IMR-90 (cell line): ENCODE data around the gene STEAP3. TPM values are rescaled to one million over a fixed set of nuclear protein-coding genes. Genes with fewer than 3 reads are reported as not detected.

Source experiments
- ATAC-seq: fragments of 200-7000 bp; cut with Tn5 transposase; 2 replicates; pipeline ENCODE4 v1.9.1; 2020; ENCODE audit warnings: low read depth, mild to moderate bottlenecking, moderate library complexity
- BruUV-seq: library from RNA; stranded (reverse); fragments of 400-500 nt; replicated peaks from 2 replicates; lab custom pipeline; 2021; lab: Mats Ljungman, UMichigan
- CTCF ChIA-PET: fragments of 300-600 bp; formaldehyde crosslinking; extraction: SDS; loops from one replicate; lab custom pipeline; 2021; ENCODE audit warnings: antibody characterized with exemption; lab: Yijun Ruan, JAX
- POLR2A ChIA-PET: fragments of 300-600 bp; sonication (Branson Sonifier 250); formaldehyde crosslinking; loops from one replicate; lab custom pipeline; 2022; ENCODE audit warnings: antibody characterized with exemption; ENCODE audit not compliant: unreplicated experiment; lab: Charles Lee
- DNase-seq: peaks from one replicate; pipeline ENCODE4 v3.0.0; 2013
- H2AFZ ChIP-seq: replicated peaks from 2 replicates; pipeline ENCODE3; 2013; ENCODE audit warnings: low read length, mild to moderate bottlenecking; ENCODE audit not compliant: poor library complexity
- H2AK5ac ChIP-seq: 2 replicates; pipeline ENCODE4 v1.6.1; 2013; ENCODE audit warnings: low read depth, low read length, inconsistent platforms
- H2AK9ac ChIP-seq: replicated peaks from 2 replicates; pipeline ENCODE3; 2013; ENCODE audit warnings: mild to moderate bottlenecking, low read depth, low read length, moderate library complexity; ENCODE audit not compliant: poor library complexity
- H2BK120ac ChIP-seq: 2 replicates; pipeline ENCODE4 v1.6.1; 2013; ENCODE audit warnings: low read depth, low read length, inconsistent platforms
- H2BK15ac ChIP-seq: 3 replicates; pipeline ENCODE4 v1.6.1; 2013; ENCODE audit warnings: low read depth, low read length, inconsistent platforms
- H2BK20ac ChIP-seq: 2 replicates; pipeline ENCODE4 v1.6.1; 2013; ENCODE audit warnings: low read depth, mild to moderate bottlenecking, inconsistent platforms, low read length, moderate library complexity
- H2BK5ac ChIP-seq: 2 replicates; pipeline ENCODE4 v1.6.1; 2013; ENCODE audit warnings: mild to moderate bottlenecking, low read depth, low read length, inconsistent platforms; ENCODE audit not compliant: poor library complexity, severe bottlenecking
- H3K14ac ChIP-seq: replicated peaks from 2 replicates; pipeline ENCODE4 v1.6.1; 2013; ENCODE audit warnings: low read depth, low read length, inconsistent platforms
- H3K18ac ChIP-seq: 2 replicates; pipeline ENCODE4 v1.6.1; 2013; ENCODE audit warnings: low read depth, low read length, control low read depth
- H3K23ac ChIP-seq: 2 replicates; pipeline ENCODE4 v1.6.1; 2013; ENCODE audit warnings: low read depth, low read length, inconsistent platforms
- H3K27ac ChIP-seq: 2 replicates; pipeline ENCODE4 v1.5.1; 2013; ENCODE audit warnings: mild to moderate bottlenecking, control low read depth, low read length; ENCODE audit not compliant: insufficient read depth
- H3K27me3 ChIP-seq: 2 replicates; pipeline ENCODE4 v1.6.1; 2013; ENCODE audit warnings: low read length; ENCODE audit not compliant: control insufficient read depth, insufficient read depth
- H3K36me3 ChIP-seq: 2 replicates; pipeline ENCODE4 v1.6.1; 2013; ENCODE audit warnings: low read length, mixed read lengths; ENCODE audit not compliant: control insufficient read depth, insufficient read depth
- H3K4ac ChIP-seq: 2 replicates; pipeline ENCODE4 v1.6.1; 2013; ENCODE audit warnings: low read depth, low read length, inconsistent platforms
- H3K4me1 ChIP-seq: 2 replicates; pipeline ENCODE4 v1.6.1; 2013; ENCODE audit warnings: low read length, mixed read lengths; ENCODE audit not compliant: control insufficient read depth, insufficient read depth
- H3K4me2 ChIP-seq: 2 replicates; pipeline ENCODE4 v1.6.1; 2013; ENCODE audit warnings: low read depth, mild to moderate bottlenecking, control low read depth, low read length, moderate library complexity
- H3K4me3 ChIP-seq: 2 replicates; pipeline ENCODE4 v1.5.1; 2013; ENCODE audit warnings: low read depth, mild to moderate bottlenecking, control low read depth, low read length, moderate library complexity; ENCODE audit not compliant: insufficient read depth
- H3K56ac ChIP-seq: 2 replicates; pipeline ENCODE4 v1.6.1; 2013; ENCODE audit warnings: low read length, inconsistent platforms; ENCODE audit not compliant: insufficient read depth; ENCODE audit errors: extremely low read depth
- H3K79me1 ChIP-seq, 2 experiments: 2 replicates each; pipeline ENCODE4 v1.6.1; 2013; ENCODE audit warnings: low read length in 2 of 2, inconsistent platforms in 1 of 2, low read depth in 1 of 2
- H3K9ac ChIP-seq: 2 replicates; pipeline ENCODE4 v1.6.1; 2013; ENCODE audit warnings: low read depth, low read length, control low read depth
- H3K9me1 ChIP-seq: 2 replicates; pipeline ENCODE4 v1.6.1; 2013; ENCODE audit warnings: low read length, inconsistent platforms; ENCODE audit not compliant: insufficient read depth
- H3K9me3 ChIP-seq: 2 replicates; pipeline ENCODE4 v1.6.1; 2013; ENCODE audit warnings: low read length; ENCODE audit not compliant: control insufficient read depth, insufficient read depth
- H4K20me1 ChIP-seq: 2 replicates; pipeline ENCODE4 v1.6.1; 2013; ENCODE audit warnings: low read length, inconsistent platforms; ENCODE audit not compliant: insufficient read depth
- H4K5ac ChIP-seq: 2 replicates; pipeline ENCODE4 v1.6.1; 2013; ENCODE audit warnings: mild to moderate bottlenecking, low read depth, low read length, control low read depth
- H4K8ac ChIP-seq, 2 experiments: 2 replicates each; pipeline ENCODE4 v1.6.1; 2013; ENCODE audit warnings: low read depth in 2 of 2, low read length in 2 of 2, control low read depth in 1 of 2, inconsistent platforms in 1 of 2
- H4K91ac ChIP-seq: 2 replicates; pipeline ENCODE4 v1.6.1; 2013; ENCODE audit warnings: low read depth, low read length, inconsistent platforms; ENCODE audit not compliant: insufficient read depth
- CTCF ChIP-seq: conservative IDR thresholded peaks from 2 replicates; pipeline ENCODE4 v1.5.1; 2012; ENCODE audit warnings: mild to moderate bottlenecking, low read depth, low read length, improper control_type of control experiment
- ELK1 ChIP-seq: fragments of 150-350 bp; IDR thresholded peaks from 2 replicates; pipeline ENCODE4 v1.6.1; 2016; ENCODE audit warnings: low read depth, mild to moderate bottlenecking, low read length, moderate library complexity, borderline replicate concordance
- FOS ChIP-seq: fragments of 150-350 bp; IDR thresholded peaks from 2 replicates; pipeline ENCODE4 v1.6.1; 2016; ENCODE audit warnings: low read depth, low read length
- RAD21 ChIP-seq: IDR thresholded peaks from 2 replicates; pipeline ENCODE4 v1.6.1; 2012; ENCODE audit warnings: low read length, improper control_type of control experiment
- RFX5 ChIP-seq: IDR thresholded peaks from 2 replicates; pipeline ENCODE4 v1.8.0; 2012; ENCODE audit warnings: low read depth, mild to moderate bottlenecking, low read length, moderate library complexity
- WGBS, 2 experiments: methylation state at CpG; one replicate each; pipeline versions ENCODE4 v1.1.5 to v1.1.7; 2013; ENCODE audit warnings: missing lambda C conversion rate in 2 of 2; ENCODE audit not compliant: insufficient read length in 1 of 2; ENCODE audit errors: extremely low coverage in 2 of 2; 5-methylcytosine and 5-hydroxymethylcytosine counted together
- dilution Hi-C: fragments of 300-500 bp; cut with HindIII; formaldehyde crosslinking; loops from one replicate; pipeline ENCODE4 v1.14.3; 2018; ENCODE audit warnings: low sequenced_read_pairs; ENCODE audit not compliant: unreplicated experiment
- in situ Hi-C: fragments of 300-500 bp; cut with MboI; formaldehyde crosslinking; loops from 3 replicates; pipeline ENCODE4 v1.14.3; 2019; ENCODE audit warnings: low sequenced_read_pairs, inconsistent platforms, mixed read lengths
- intact Hi-C: fragments of 100-400 bp; cut with micrococcal nuclease; formaldehyde crosslinking; loops from 2 replicates; pipeline ENCODE4 v1.10.0; 2022
- polyA plus RNA-seq, 3 experiments: library from polyadenylated mRNA; depleted of rRNA; stranded (reverse); fragments of >200 nt; gene quantifications; 2 replicates each; pipeline ENCODE4 v1.2.3, GENCODE V29; 2012; ENCODE audit warnings: low replicate concordance in 1 of 3
- total RNA-seq: library from RNA; depleted of rRNA; stranded (reverse); fragments of >200 nt; gene quantifications from 2 replicates; pipeline ENCODE4 v1.2.3, GENCODE V29; 2012

The STEAP3 gene
- total and polyA plus RNA-seq, 2 of the 4 experiments (the other 2 are of a cell fraction): 19.4 to 43.9 TPM

- Histone ChIP-seq H3K9me1 (no peaks in the 10 kb centered on the region), H3K27ac (no peak overlapping the region), H3K4me1 (peaks cover 15% of the 10 kb centered on the region), H3K9ac (no peak overlapping the region), H3K4ac (no peak overlapping the region), H3K4me3 (no peak overlapping the region), H4K91ac (no peak overlapping the region), H3K36me3 (no peaks in the 10 kb centered on the region), H3K23ac (no peak overlapping the region), H2AK5ac (no peak overlapping the region), H3K9me3 (no peaks in the 10 kb centered on the region), H2BK20ac (no peak overlapping the region), H3K4me2 (no peak overlapping the region), H4K20me1 (no peaks in the 10 kb centered on the region), H4K5ac (no peak overlapping the region), H3K27me3 (peaks cover 22% of the 10 kb centered on the region), H4K8ac (no peak overlapping the region), H2BK5ac (no peak overlapping the region), H3K18ac (no peak overlapping the region), H2AFZ (no peak overlapping the region), H3K56ac (no peak overlapping the region), H2AK9ac (no peak overlapping the region), H3K79me1 (no peaks in the 10 kb centered on the region), H2BK15ac (no peak overlapping the region), H2BK120ac (no peak overlapping the region), H3K14ac (no peak overlapping the region)
- in situ Hi-C loops (no loop called here), intact Hi-C loops (no loop called here), dilution Hi-C loops (no loop called here)
- ChIA-PET POLR2A (no interaction called here), CTCF (no interaction called here)
- TF ChIP-seq CTCF (no peak), RAD21 (no peak), RFX5 (no peak), ELK1 (no peak), FOS (no peak)
- 80% methylated on average over 1 of the region's 5 CpGs; no CpG with 5 or more reads in 1 of the 2 experiments for WGBS, 2 experiments
- no peak for ATAC-seq
- no TSS peak for BruUV-seq
- DNase-seq: no peak
Measured at GRCh38 chr2:119201815-119202214, 21.8 kb upstream of the STEAP3 start.
